ENCODE results near the gene NRXN2. TPM values are rescaled to one million over a fixed set of nuclear protein-coding genes. Genes with fewer than 3 reads are reported as not detected.

Gene NRXN2
- polyA plus RNA-seq, 3 donors: 17.8 to 24.6 (median 23.0) TPM

DNA sequence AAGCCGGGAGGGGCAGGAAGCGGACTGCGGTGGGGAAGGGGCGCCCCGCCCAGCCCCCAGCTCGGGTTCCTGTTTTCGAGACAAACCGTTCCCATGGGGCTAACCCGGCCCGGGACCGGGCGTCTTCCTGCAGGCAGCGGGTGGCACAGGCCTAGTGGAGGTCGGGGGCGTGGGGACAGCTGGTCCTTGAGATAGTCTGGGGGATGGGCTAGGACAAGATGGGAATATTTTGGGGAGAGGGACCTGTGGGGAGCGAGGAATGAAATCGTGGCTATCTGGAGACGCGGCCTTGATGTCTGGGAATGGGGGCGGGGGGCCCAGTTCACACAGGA is 22.2 kb upstream of the NRXN2 start:
- DNase-seq: no peak

DNA sequence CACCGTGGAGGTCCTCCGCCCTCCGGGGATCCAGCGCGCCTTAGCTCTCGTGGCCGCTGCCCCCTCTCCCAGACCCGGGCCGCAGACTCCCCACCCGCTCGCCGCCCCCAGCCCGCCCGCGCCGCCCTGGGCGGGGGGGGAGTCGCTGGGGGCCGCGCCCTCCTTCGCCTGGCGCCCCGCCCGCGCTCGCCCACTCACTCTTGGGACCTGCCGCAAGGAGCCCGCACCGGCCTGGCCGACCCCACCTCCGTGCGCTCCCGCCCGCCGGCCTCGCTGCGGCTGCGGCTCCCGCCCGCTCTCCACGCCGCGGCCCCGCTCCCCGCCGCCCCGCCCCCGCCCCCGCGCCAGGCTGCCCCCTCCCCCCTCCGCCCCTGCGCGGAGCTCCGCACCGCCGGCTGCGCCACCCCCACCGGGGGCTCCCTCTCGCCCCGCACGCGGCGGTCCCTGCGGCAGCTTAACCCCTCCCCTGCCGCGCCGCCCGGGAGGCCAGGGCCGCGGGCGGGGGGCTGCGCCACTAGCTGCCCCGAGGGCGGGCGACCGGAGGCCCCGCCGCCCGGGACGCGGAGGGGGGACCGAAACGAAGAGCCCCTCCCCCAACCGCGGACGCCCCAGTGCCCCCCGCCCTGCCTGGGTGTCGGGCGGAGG is 21.7 kb upstream of the NRXN2 start:
- DNase-seq: no peak

DNA sequence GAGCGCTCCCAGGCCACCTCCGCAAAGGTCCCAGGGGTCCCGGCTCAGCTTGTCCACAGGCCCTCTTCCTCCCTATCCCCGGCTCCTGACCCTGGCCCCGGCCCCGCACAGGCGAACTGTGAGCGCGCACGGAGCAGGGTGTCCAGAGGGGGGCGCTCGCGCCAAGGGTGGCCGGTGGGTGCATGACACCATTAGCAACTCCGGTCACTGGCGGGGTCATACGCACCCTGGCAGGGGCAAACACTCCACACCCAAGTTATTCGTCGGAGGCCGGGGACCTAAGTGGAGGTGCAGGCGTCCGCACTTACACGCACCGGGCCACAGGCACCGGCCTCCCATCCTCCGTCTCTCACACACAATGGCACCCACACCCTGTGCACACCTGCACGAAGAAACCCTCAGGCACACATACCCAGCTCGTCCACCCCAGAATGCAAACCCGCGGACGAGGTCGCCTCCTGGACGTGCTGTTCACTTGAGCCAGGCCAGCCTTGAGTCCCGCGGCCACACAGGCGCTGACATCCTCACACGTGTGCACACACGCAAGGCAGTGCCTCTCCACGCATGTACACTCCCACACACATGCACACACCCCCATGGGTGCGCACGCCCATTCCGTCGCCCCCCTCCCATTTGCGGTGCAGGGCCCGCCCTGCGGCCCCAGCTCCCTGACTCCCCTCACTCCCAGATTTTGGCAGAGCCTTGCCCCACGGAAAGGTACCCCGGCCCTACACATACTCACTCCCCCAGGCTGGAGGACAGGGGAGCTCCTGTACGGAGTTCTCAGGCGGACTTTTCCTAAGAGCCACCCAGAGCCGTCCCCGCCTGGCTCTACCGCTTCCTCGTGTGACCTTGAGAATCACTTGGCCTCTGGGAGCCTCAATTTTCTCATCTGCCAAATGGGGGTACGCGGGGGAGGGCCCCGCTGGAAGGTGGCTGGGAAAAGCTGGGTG is 20.9 kb upstream of the NRXN2 start, which contains the start of gene RASGRP2:
Gene RASGRP2, minus strand, starts transcription at position 552 of the 953 bp plus-strand sequence. CDS start 1,276 bp downstream, outside the sequence.
- DNase-seq: no peak

DNA sequence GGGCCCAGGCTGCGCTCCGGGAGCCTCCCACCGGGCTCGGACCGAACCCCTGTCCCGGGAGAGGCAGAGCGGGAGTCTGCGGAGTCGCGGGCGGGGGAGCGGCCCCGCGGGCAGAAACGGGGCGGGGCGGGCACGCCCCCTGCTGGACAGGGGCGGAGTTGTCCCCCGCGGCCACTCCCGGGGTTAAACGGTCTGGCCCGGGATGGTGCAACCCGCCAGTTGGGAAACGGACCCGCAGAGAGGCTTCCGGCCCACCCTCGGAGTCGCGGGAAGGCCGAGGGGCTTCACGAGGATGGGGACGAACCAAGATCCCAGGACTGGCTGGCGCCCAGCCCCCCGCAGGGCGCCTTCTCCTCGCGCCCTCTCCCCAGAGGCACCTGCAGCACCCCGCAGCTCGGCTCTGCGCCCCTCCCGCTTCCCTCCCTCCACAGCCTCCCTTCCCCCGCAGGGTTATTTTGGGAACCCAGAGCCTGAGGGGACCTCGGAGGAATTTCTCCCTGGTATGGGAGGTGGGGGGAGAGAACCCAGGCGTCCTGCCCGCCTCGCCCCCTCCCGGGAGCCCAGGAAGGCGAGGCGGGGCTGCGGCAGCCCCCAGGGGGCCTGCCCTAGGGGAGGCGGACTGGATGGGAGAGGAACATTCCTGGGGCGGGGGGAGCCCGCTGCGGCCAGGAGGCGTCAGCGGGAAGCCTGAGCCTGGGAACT is 20.0 kb upstream of the NRXN2 start:
- no peak for DNase-seq

DNA sequence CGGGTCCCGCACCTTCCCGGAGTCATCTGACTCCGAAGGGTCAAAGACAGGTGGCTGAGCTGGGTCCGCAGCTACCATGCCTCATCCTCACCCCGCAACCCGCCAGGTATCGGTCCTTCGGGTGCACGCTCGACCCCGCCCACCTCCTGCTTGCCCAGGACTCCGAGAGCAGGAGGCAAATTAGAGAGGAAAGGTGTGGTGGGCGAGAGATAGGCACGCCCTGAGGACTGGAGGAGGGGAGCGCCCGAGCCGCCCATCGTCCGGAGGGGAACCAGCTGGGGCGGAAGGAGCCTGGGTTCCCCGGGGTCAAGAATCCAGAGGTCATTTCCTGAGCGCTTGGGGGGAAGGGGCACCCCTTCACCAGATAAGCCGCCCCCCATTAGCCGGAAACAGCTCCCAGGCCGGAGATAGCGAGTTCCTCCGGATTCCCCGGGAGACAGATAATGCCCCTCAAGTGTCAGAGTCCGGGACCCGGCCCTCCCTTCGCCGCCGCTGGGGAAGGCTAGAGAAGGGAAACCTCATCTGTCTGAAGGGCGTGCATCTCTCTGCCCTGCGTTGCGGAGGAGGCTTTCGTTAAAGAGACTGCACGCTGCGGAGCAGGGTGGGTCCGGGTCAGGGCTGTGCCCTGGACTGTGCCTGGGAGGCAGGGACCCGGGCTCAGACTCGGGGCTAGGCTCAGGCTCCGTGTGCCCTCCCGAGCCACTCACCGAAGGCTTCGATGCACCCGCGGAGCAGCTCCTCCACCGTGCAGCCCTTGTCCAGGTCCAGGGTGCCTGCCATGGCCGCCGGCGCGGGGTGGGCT is 19.3 kb upstream of the NRXN2 start:
- no peak for DNase-seq

DNA sequence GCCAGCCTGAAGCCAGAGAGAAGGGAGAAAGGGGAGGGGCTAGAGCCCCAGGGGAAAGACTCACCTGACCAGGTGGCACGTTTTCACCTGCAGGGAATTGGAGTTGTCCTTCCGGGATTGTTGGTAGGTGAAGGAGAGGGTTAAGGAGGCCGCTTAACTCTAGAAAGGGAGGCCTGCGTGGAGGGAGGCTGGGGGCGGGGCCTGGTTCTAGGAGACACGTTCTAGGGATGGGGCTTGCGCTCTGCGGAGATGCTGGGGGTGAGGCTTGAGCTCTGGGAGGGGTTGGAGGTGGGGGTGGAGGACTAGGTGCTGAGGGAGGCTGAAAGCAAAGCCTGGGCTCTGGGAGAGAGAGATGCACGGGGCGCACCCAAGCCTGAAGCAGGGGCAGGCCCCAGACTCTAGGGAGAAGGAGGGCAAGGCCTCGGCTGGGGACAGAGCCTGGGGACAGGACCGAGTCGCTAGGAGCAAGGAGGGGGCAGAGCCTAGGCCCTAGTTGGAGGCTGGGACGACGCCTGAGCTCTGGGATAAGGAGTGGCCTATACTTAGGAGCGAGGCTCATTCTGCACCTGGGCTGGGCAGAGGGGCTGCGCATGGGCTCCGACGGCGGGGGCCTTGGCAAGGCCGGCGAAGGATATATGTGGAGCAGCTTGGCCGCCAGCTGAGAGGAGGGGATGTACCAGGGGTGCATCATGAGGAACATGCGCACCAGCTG is 18.5 kb upstream of the NRXN2 start:
- no peak for DNase-seq

DNA sequence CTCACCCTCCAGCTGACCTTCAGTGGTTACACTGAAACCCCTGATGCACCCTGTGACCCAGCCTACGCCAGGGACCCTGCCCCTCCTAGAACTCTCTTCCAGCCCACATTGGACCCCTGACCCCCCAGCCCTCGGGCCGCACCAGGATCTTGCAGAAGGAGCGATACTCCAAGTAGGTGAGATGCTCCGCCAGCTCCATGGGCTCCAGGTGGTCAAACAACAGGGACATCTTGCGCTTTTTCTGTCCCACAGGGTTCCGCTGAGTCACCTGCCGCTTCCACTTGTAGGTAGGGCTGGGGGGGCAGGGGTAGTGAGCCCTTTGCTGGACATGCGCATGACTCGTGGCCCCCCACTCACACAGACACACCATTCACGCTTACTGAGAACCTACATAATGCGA is 16.9 kb upstream of the NRXN2 start:
- DNase-seq: no peak

DNA sequence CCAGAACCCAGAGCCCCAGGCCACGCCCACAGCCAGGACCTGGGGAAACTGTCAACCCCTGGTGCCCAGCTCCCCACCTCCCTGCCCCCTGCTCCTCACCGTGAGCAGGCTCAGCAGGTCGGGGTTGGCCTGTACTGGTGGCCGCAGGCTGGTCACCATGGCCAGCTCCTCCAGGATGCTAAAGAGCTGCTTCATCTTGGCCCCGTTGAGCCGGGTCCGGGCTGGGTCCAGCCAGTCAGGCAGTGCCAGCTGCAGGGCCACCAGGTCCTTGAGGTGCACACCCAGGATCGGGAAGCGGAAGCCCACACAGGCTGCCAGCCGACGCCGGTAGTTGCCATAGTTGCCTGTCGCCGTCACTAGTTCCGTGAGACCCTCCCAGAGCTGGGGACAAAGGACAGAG is 13.7 kb upstream of the NRXN2 start:
- DNase-seq: no peak

DNA sequence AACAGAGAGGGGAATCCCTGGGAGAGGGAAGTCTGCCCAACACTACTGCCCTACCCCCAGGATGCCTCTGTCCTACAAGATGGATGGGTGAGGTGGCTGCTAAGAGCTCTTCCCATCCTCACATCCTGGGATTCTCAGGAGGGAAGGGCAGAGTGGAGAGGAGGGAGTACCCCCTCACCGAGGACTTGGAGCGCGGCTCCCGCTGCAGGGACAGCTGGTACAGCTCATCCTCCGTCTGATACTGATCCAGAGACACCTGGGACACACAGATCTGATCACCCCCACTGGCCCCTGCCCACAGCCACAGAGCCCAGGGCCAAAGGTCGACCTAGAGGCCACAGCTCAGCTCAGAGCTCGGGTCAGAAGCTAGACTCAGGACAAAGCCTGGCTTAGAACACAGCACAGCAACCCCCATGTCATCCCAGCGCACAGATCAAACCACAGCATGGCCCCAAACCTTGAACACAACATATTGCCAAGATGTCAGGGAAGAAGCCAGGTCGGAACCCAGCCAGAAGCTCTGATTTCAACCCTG is 12.8 kb upstream of the NRXN2 start:
- DNase-seq: no peak

DNA sequence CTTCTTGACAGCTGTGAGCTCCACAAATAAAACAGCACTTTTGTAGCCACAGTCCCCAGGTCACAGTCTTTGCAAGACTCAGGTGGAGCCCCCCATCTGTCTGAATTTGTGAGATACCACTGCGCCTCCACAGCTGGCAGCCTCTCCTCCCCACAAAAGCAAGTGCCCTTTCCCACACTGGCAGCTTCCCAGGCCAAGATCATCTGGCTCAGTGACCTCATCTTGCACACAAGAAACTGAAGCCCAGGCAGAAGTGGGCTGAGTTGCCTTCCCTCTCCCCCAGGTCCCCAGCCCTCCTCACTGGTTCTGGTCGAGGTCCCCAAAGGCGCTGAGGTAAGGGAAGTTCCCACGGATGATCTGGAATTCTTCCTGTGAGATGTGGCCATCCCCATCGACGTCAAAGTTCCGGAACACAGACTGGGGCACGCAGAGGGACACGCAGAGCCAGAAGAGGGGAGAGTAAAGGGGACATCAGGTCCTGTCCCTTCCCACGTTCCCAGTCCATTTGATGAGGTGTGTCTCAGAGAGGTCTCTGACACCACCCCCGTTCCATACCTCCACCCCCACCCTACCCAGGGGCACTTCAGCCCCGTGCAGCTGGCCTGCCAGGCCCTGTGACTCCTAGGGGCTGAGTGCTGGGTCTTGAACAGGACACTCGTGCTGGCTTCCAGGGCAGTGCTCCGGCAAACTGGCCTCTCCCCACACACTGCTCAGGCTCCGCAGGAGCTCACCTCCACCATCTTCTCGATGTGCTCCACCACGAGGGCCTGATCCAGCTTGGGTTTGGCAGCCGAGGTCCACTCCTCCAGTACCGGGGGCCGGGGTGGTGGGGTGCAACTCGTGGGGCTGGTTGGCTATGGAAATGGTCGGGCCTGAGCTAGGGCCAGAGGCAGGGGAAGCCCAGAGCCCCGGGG is 12.1 kb upstream of the NRXN2 start:
- no peak for DNase-seq

DNA sequence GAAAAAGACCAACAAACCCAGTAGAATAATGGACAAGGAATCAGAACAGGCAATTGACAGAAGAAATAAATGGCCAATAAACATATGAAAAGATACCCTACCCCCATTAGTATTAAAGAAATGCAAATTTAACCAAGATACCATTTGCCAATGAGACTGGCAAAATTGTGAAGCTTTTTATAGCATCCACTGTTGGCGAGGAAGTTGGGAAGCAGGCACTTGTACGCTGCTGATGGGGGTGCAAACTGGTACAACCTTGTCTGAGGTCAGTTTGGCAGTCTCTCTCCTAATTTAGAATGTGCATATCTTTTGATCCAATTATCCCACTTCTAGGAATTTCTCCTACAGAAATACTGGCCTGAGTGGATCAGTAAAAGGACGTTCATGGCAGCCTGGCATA is 8.6 kb upstream of the NRXN2 start:
- no peak for DNase-seq

DNA sequence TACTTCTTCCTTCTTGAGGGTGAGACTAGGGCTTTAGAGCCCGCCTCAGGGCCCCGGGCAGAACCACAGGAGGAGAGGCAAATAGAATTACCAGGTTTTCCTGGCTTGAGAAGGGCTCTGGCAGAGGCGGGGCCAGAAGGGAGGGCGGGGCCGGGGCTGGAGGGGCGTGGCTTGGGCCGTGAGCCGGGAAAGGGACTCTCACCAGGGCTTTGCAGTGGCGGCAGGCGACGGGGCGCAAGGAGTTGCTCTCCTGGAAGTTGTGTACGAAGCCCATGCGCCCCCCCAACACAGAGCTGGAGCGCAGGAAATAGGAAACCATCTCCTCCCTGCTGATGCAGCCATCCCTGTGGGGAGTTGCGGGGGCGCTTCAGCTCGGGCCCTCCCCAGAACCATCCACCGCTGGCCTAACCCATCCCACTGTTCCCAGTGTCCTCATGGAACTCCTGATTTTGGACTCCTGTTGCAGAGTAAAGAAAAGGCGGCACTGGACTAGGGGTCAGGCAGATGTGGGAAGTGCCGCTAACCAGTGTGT is 6.9 kb upstream of the NRXN2 start:
- DNase-seq: no peak

DNA sequence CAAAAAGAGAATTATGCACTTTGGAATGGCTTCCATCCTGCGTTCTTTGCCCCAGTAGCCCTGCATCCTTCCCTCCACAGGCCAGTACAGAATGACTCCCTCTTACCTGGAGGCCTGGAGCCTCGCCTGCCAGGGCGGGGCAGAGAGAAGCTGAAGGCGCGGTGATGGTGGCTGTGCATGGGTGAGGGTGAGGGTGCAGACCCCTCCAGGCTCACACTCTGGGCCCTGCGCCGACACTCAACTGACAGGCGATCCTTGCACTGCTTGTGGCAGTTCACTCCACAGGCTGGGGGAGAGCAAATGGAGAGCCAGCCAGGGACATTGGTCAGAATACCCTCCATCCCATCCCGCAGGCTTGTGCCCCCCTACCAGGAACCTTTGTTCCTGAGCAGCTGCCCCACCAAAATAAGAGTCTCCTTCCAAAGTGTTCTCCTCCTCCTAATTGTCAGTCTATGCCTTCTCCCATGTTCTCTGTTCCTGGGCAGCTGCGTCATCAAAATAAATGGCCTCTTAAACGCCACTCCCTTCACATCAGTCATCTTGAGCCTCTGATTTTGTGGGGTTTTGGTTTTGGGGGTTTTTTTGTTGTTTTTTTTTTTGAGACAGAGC is 5.9 kb upstream of the NRXN2 start:
- no peak for DNase-seq

DNA sequence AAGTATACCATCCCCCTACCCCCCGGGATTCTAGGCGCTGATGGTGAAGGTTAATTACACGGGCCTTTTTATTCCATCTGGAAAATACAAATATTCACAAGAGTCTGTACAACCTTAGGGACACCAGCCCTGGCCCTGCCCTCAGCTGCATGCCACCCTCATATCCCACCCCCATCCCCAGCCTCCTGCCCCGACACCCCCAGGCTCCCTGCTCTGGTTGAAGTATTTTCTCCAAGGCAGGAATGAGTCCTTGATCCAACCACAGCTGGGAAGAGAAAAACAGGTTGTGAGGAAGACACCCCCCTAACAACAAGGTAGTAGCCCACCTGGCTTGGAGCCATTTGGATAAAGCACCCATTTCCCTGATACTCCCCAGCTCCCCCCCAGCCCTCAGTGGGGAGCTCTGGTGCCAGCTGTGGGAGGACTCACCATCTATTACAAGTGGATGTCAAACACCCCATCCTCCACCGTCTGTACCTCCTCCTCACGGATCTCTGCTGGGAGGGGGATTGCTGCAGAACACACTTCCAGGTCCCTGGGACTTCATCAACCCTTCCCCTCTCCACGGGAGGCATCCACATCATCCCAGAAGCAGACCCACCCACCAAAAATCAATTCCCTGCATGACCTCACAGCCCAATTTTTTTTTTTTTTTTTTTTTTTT is 4.0 kb upstream of the NRXN2 start:
- DNase-seq: no peak

DNA sequence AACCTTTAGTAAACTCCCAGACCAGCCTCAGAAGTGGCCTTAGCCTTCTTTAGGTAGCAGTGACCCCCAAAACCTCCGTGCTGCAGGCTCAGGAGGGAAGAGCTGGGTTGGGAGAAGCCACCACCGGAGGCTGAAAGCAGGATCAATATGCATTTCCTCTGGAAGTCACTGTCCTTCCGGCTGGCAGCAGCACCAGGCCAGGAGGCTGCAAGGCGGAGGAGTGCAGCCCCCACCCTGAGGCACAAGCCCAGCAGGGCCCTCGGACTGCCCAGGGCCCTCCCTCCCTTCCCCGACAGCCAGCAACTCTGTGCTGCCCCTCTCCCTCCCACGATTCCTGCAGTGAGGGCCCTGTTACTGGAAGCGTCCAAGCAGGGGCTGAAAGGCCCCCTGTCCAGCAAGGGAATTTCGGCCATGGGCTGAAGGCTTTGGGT is 3.2 kb upstream of the NRXN2 start:
- no peak for DNase-seq

DNA sequence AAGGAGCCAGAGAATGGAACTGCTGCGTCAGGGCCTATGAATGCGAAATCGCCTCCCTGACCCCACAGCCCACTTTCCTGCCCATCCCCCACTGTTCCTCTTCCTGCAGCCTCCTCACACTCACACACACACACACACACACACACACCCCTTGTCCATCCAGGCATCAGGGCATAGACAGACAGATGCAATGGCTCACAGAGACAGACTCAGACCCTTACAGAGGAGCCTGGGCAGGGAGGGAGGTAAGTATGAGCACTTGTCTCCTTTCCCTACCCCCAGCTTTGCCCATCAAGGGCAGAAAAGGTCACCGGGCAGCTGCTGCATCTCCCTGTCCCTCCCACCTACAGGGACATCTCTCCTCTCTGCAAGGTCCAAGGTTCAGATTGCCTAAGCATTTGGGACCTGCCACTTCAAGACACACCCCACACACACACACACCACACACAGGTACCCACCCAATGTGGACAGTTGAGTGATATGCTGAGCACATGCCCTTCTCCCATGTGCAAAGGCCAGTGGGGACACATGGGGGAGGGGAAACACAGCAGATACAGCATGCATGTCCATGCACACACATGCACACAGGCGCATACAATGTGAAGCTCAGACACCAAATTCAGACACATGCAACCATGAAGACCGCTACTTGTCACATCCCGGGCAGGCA is 2.0 kb upstream of the NRXN2 start:
- no peak for DNase-seq

DNA sequence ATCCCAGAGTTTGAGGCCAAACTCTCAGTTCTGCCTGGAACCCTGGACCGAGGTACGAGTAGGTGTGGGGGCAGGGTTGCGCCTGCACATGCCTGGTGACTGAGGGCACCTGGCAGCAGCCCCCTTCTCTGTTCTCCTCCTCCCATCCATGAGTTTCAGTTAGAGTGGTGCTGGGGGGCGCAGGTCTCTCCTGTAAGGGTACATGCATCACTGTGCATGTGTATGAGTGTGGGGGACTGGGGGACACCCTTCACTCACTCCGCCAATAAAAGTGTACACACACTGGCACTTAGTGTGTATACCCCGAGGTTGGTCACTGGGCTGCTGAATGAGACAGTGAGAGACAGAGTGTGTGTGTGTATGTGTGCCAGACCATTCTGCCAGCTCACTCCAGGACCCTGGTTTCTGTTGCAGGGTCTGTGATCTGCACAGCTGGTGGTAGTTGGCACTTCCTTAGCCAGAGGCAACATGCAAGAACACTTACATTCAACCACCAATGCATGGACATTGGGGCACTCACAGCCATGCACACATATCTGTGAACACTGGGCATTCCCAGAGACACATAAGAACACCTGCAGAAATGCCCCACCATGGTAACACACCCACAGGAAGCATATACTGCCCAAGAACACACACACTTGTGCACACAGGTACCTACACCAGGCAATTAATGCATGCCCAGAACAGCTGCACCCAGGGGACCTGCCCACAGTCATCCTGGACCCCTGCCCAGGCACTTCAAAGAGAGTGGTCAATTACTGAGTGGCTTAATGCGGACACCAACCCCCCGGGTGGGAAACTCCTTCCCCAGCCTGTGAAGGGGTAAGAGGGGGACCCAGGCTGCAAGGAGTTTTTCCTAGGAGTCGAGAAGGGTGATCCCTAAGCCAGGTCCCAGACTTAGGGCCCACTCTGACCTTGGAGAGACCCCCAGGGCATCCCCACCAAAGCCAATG is 1.2 kb upstream of the NRXN2 start:
- no peak for DNase-seq
